Nephron progenitor cell (in vitro differentiated cells): ENCODE data around the gene FOXA3.

ENCODE experiments used
- DNase-seq: peaks from one replicate; pipeline ENCODE4 v3.0.0; 2021
- H3K27ac Mint-ChIP-seq: 2 replicates; pipeline ENCODE4 v1.8.0; 2021; ENCODE audit warnings: mild to moderate bottlenecking, moderate library complexity, mixed read lengths
- H3K27me3 Mint-ChIP-seq: 2 replicates; pipeline ENCODE4 v1.8.0; 2021; ENCODE audit warnings: mild to moderate bottlenecking, low read depth, mixed read lengths; ENCODE audit not compliant: poor library complexity
- H3K36me3 Mint-ChIP-seq: 2 replicates; pipeline ENCODE4 v1.8.0; 2021; ENCODE audit warnings: low read depth, mixed read lengths
- H3K4me1 Mint-ChIP-seq: 2 replicates; pipeline ENCODE4 v1.8.0; 2021; ENCODE audit warnings: mixed read lengths
- H3K4me3 Mint-ChIP-seq: 2 replicates; pipeline ENCODE4 v1.8.0; 2021; ENCODE audit warnings: mild to moderate bottlenecking, moderate library complexity, mixed read lengths
- H3K9me3 Mint-ChIP-seq: 2 replicates; pipeline ENCODE4 v1.8.0; 2021; ENCODE audit warnings: mild to moderate bottlenecking, moderate library complexity, mixed read lengths
- CTCF ChIP-seq: fragments of 200-600 bp; sonication (generic); IDR thresholded peaks from 2 replicates; pipeline ENCODE4 v1.5.0; 2021; ENCODE audit warnings: antibody characterized with exemption

The FOXA3 gene

GRCh38 chr19:45825917-45826893, 37.9 kb upstream of the FOXA3 start:
- Mint-ChIP-seq H3K9me3 (no peaks in the 10 kb centered on the region), H3K27ac (peak overlapping the region; percentile 78), H3K4me1 (peaks cover 6% of the 10 kb centered on the region), H3K36me3 (peaks cover 52% of the 10 kb centered on the region), H3K27me3 (no peaks in the 10 kb centered on the region), H3K4me3 (no peak overlapping the region)
- no peak for TF ChIP-seq CTCF
- DNase-seq: no peak

GRCh38 chr19:45826934-45827333, 37.2 kb upstream of the FOXA3 start:
- no peak for DNase-seq
- H3K9me3 Mint-ChIP-seq: no peaks in the 10 kb centered on the region
- H3K36me3 Mint-ChIP-seq: peaks cover 53% of the 10 kb centered on the region
- no peaks in the 10 kb centered on the region for H3K27me3 Mint-ChIP-seq
- no peaks in the 10 kb centered on the region for H3K4me1 Mint-ChIP-seq
- H3K4me3 Mint-ChIP-seq: no peak overlapping the region
- H3K27ac Mint-ChIP-seq: peak overlapping the region; percentile 91
- TF ChIP-seq CTCF: no peak

GRCh38 chr19:45827459-45828093, 36.5 kb upstream of the FOXA3 start:
- H3K4me1 Mint-ChIP-seq: no peaks in the 10 kb centered on the region
- no peak overlapping the region for H3K4me3 Mint-ChIP-seq
- no peaks in the 10 kb centered on the region for H3K27me3 Mint-ChIP-seq
- no peak for TF ChIP-seq CTCF
- H3K27ac Mint-ChIP-seq: peak overlapping the region; percentile 91
- H3K9me3 Mint-ChIP-seq: no peaks in the 10 kb centered on the region
- DNase-seq: no peak
- peaks cover 58% of the 10 kb centered on the region for H3K36me3 Mint-ChIP-seq

- no peak for TF ChIP-seq CTCF
- H3K27ac Mint-ChIP-seq: peak overlapping the region; percentile 81
- H3K4me1 Mint-ChIP-seq: no peaks in the 10 kb centered on the region
- H3K27me3 Mint-ChIP-seq: peaks cover 3% of the 10 kb centered on the region
- no peak for DNase-seq
- H3K36me3 Mint-ChIP-seq: peaks cover 53% of the 10 kb centered on the region
- no peak overlapping the region for H3K4me3 Mint-ChIP-seq
- H3K9me3 Mint-ChIP-seq: no peaks in the 10 kb centered on the region
Measured at GRCh38 chr19:45828523-45828922, 35.6 kb upstream of the FOXA3 start.

- TF ChIP-seq CTCF: no peak
- peaks cover 3% of the 10 kb centered on the region for H3K27me3 Mint-ChIP-seq
- peaks cover 56% of the 10 kb centered on the region for H3K36me3 Mint-ChIP-seq
- H3K4me1 Mint-ChIP-seq: no peaks in the 10 kb centered on the region
- no peak overlapping the region for H3K4me3 Mint-ChIP-seq
- H3K9me3 Mint-ChIP-seq: no peaks in the 10 kb centered on the region
- peak overlapping the region; percentile 71 for H3K27ac Mint-ChIP-seq
- no peak for DNase-seq
Measured at GRCh38 chr19:45828945-45829344, 35.2 kb upstream of the FOXA3 start.
